IMR-90 (cell line): ENCODE results near the gene GABRA4.

Experiments used
- CEBPB ChIP-seq: IDR thresholded peaks from 2 replicates; pipeline ENCODE4 v1.6.1; 2012; ENCODE audit warnings: low read depth, low read length, improper control_type of control experiment
- MAFK ChIP-seq: IDR thresholded peaks from 2 replicates; pipeline ENCODE4 v1.6.1; 2012; ENCODE audit warnings: low read depth, low read length, improper control_type of control experiment
- POLR2A ChIP-seq: IDR thresholded peaks from 2 replicates; pipeline ENCODE4 v1.6.1; 2012; ENCODE audit warnings: mild to moderate bottlenecking, low read depth, low read length
- RCOR1 ChIP-seq: IDR thresholded peaks from 2 replicates; pipeline ENCODE4 v1.6.1; 2012; ENCODE audit warnings: mild to moderate bottlenecking, low read length, improper control_type of control experiment; ENCODE audit not compliant: insufficient replicate concordance
- TF ChIP-seq, protein P1 (sequence below): fragments of 150-350 bp; IDR thresholded peaks from 2 replicates; pipeline ENCODE4 v1.6.1; 2017; ENCODE audit warnings: mild to moderate bottlenecking, antibody characterized with exemption, low read length, low read depth
- TF ChIP-seq, protein P2 (sequence below): conservative IDR thresholded peaks from 2 replicates; pipeline ENCODE4 v1.5.1; 2012; ENCODE audit warnings: mild to moderate bottlenecking, low read depth, low read length, improper control_type of control experiment

DNA sequence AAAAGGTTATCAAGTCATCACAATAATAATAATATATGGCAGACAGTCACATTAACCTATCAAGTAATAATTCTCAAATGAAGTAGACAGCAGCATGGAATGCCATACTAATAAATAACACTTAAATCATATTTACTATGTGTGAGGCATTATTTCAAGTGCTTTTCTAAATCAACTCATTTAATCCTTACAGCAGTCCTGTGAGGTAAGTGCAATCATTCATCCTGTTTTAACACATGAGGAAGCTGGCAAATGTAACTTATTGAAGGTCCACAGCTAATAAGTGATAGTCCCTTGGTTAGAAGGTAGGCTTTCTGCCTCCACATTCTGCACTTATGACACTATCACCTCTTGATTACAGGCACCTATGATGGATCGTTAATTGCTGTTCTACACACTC, 24.5 kb downstream of the GABRA4 start:
- TF ChIP-seq POLR2A (no peak), CEBPB (no peak), MAFK (no peak), RCOR1 (no peak)
- TF ChIP-seq, protein P1, sequence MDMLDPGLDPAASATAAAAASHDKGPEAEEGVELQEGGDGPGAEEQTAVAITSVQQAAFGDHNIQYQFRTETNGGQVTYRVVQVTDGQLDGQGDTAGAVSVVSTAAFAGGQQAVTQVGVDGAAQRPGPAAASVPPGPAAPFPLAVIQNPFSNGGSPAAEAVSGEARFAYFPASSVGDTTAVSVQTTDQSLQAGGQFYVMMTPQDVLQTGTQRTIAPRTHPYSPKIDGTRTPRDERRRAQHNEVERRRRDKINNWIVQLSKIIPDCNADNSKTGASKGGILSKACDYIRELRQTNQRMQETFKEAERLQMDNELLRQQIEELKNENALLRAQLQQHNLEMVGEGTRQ = no peak
- TF ChIP-seq, protein P2, sequence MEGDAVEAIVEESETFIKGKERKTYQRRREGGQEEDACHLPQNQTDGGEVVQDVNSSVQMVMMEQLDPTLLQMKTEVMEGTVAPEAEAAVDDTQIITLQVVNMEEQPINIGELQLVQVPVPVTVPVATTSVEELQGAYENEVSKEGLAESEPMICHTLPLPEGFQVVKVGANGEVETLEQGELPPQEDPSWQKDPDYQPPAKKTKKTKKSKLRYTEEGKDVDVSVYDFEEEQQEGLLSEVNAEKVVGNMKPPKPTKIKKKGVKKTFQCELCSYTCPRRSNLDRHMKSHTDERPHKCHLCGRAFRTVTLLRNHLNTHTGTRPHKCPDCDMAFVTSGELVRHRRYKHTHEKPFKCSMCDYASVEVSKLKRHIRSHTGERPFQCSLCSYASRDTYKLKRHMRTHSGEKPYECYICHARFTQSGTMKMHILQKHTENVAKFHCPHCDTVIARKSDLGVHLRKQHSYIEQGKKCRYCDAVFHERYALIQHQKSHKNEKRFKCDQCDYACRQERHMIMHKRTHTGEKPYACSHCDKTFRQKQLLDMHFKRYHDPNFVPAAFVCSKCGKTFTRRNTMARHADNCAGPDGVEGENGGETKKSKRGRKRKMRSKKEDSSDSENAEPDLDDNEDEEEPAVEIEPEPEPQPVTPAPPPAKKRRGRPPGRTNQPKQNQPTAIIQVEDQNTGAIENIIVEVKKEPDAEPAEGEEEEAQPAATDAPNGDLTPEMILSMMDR = no peak
